ENCODE measurements around the gene BTBD2. TPM values are rescaled to one million over a fixed set of nuclear protein-coding genes. Genes with fewer than 3 reads are reported as not detected.

The BTBD2 gene
- polyA plus RNA-seq, 1 donor = 83.9 TPM

GRCh38 chr19:1956868-1957492 lies 58.5 kb downstream of the BTBD2 start:
- no peak for DNase-seq

GRCh38 chr19:1956122-1956494 lies 59.4 kb downstream of the BTBD2 start:
- no peak for DNase-seq

- DNase-seq = no peak
Observed at GRCh38 chr19:1955171-1956121, 60.1 kb downstream of the BTBD2 start.

GRCh38 chr19:1954532-1954933 lies 61.0 kb downstream of the BTBD2 start:
- DNase-seq = no peak

GRCh38 chr19:1953441-1954094 lies 61.9 kb downstream of the BTBD2 start:
- DNase-seq = no peak

GRCh38 chr19:1953037-1953436 lies 62.5 kb downstream of the BTBD2 start:
- no peak for DNase-seq

GRCh38 chr19:1952635-1953034 lies 62.9 kb downstream of the BTBD2 start:
- DNase-seq = no peak

- DNase-seq = no peak
Observed at GRCh38 chr19:1950640-1951039, 64.9 kb downstream of the BTBD2 start.

GRCh38 chr19:1949304-1950101 lies 66.0 kb downstream of the BTBD2 start:
- no peak for DNase-seq

- DNase-seq = no peak
Observed at GRCh38 chr19:1947651-1948209, 67.8 kb downstream of the BTBD2 start.

GRCh38 chr19:1945899-1946298 lies 69.6 kb downstream of the BTBD2 start:
- no peak for DNase-seq

GRCh38 chr19:1944916-1945561 lies 70.5 kb downstream of the BTBD2 start:
- DNase-seq = no peak

- DNase-seq = no peak
Observed at GRCh38 chr19:1944088-1944915, 71.2 kb downstream of the BTBD2 start.

GRCh38 chr19:1943661-1944087 lies 71.8 kb downstream of the BTBD2 start:
- no peak for DNase-seq

- DNase-seq = no peak
Observed at GRCh38 chr19:1942934-1943555, 72.5 kb downstream of the BTBD2 start.

- DNase-seq = peak; percentile 59
Observed at GRCh38 chr19:1942078-1942933, 73.2 kb downstream of the BTBD2 start.

GRCh38 chr19:1941146-1942077 lies 74.1 kb downstream of the BTBD2 start, which contains the start of gene CSNK1G2:
Gene CSNK1G2, plus strand, starts transcription at chr19:1941172. Its CDS starts 28,601 bp downstream, at chr19:1969773.
- no peak for DNase-seq

GRCh38 chr19:1938071-1938470 lies 77.4 kb downstream of the BTBD2 start:
- DNase-seq = no peak
